CD8-positive, alpha-beta memory T cell (primary cell): ENCODE measurements around the gene CAMLG. TPM values are rescaled to one million over a fixed set of nuclear protein-coding genes. Genes with fewer than 3 reads are reported as not detected.
A peak's percentile ranks its signal among the peaks of the same experiment; 100 is the strongest.
"Not testable (repeated sequence)": the region's sequence is repeated elsewhere in the genome, so short reads cannot be mapped to it uniquely, and the experiment has no call there.

ENCODE experiments used
- CTCF ChIA-PET: fragments of 350-600 bp; sonication (Branson Sonifier 250); formaldehyde crosslinking; loops from one replicate; lab custom pipeline; 2021; ENCODE audit warnings: antibody characterized with exemption; lab: Charles Lee
- POLR2A ChIA-PET: fragments of 350-600 bp; sonication (Branson Sonifier 250); formaldehyde crosslinking; loops from one replicate; lab custom pipeline; 2021; ENCODE audit warnings: antibody characterized with exemption; lab: Charles Lee
- DNase-seq, 5 donors: peaks; one replicate each; pipeline versions ENCODE4 v3.0.0 to v3.0.0-alpha.2; 2020 to 2022; ENCODE audit warnings: mixed read lengths in 1 of 5
- H3K27ac ChIP-seq: one replicate; pipeline ENCODE4 v1.7.0; 2013; ENCODE audit warnings: low read depth, mild to moderate bottlenecking, low read length, moderate library complexity
- H3K27me3 ChIP-seq: 2 replicates; pipeline ENCODE4 v1.7.0; 2013; ENCODE audit warnings: low read length, mild to moderate bottlenecking; ENCODE audit not compliant: insufficient read depth, poor library complexity, severe bottlenecking
- H3K36me3 ChIP-seq: 2 replicates; pipeline ENCODE4 v1.7.0; 2013; ENCODE audit warnings: mild to moderate bottlenecking, low read length, moderate library complexity; ENCODE audit not compliant: insufficient read depth
- H3K4me1 ChIP-seq: 2 replicates; pipeline ENCODE4 v1.7.0; 2013; ENCODE audit warnings: mild to moderate bottlenecking, low read length, moderate library complexity; ENCODE audit not compliant: insufficient read depth
- H3K4me3 ChIP-seq: 2 replicates; pipeline ENCODE4 v1.7.0; 2013; ENCODE audit warnings: mild to moderate bottlenecking, low read length
- H3K9me3 ChIP-seq: 2 replicates; pipeline ENCODE4 v1.7.0; 2013; ENCODE audit warnings: mild to moderate bottlenecking, low read length
- H3K27ac Mint-ChIP-seq, 8 donors: one replicate each; pipeline ENCODE4 v1.8.0; 2020 to 2021; ENCODE audit warnings: mixed read lengths in 8 of 8, mild to moderate bottlenecking in 6 of 8, inconsistent platforms in 3 of 8, moderate library complexity in 3 of 8
- H3K27me3 Mint-ChIP-seq, 2 donors: one replicate each; pipeline ENCODE4 v1.8.0; 2020 to 2021; ENCODE audit warnings: mixed read lengths in 2 of 2, mild to moderate bottlenecking in 1 of 2, moderate library complexity in 1 of 2
- H3K36me3 Mint-ChIP-seq, 3 donors: one replicate each; pipeline ENCODE4 v1.8.0; 2020 to 2021; ENCODE audit warnings: mixed read lengths in 3 of 3, inconsistent platforms in 1 of 3, mild to moderate bottlenecking in 1 of 3
- H3K4me1 Mint-ChIP-seq, 3 donors: one replicate each; pipeline ENCODE4 v1.8.0; 2020 to 2021; ENCODE audit warnings: mixed read lengths in 3 of 3, inconsistent platforms in 1 of 3, mild to moderate bottlenecking in 1 of 3
- H3K4me3 Mint-ChIP-seq, 7 donors: one replicate each; pipeline ENCODE4 v1.8.0; 2020 to 2021; ENCODE audit warnings: mixed read lengths in 7 of 7, mild to moderate bottlenecking in 6 of 7, moderate library complexity in 4 of 7, inconsistent platforms in 2 of 7
- H3K9me3 Mint-ChIP-seq, 5 donors: one replicate each; pipeline ENCODE4 v1.8.0; 2020 to 2022; ENCODE audit warnings: mixed read lengths in 5 of 5, mild to moderate bottlenecking in 3 of 5, moderate library complexity in 2 of 5, inconsistent platforms in 1 of 5
- polyA plus RNA-seq: library from polyadenylated mRNA; unstranded; fragments of 300-500 nt; fragmentation: Illumina TruSeq; gene quantifications from one replicate; pipeline ENCODE4 v1.2.3, GENCODE V29; 2021
- total RNA-seq, 2 experiments: library from RNA; stranded (reverse); gene quantifications; one replicate each; pipeline ENCODE4 v1.2.3, GENCODE V29; 2021

CAMLG gene
- total RNA-seq (10 to 100 TPM; 23.1 to 23.6 TPM), polyA plus RNA-seq (42.2 TPM)

GRCh38 chr5:134738133-134738962 lies at the start of gene CAMLG:
TSS of gene CAMLG (plus strand) at chr5:134738548. CDS start at chr5:134738621, 73 bp downstream.
- no peaks in the 10 kb centered on the region for H3K9me3 Mint-ChIP-seq
- peak within 1 kb of the TSS; percentile 84 for H3K4me3 ChIP-seq
- peak within 1 kb of the TSS; percentile 91 to 97 (median 95) for H3K4me3 Mint-ChIP-seq
- peak within 1 kb of the TSS; percentile 90 to 98 (median 95) for H3K27ac Mint-ChIP-seq
- no peaks in the 10 kb centered on the region for H3K27me3 ChIP-seq
- H3K4me1 ChIP-seq, result peaks cover 19% of the 10 kb centered on the region
- peak within 1 kb of the TSS; percentile 86 for H3K27ac ChIP-seq
- no peaks in the 10 kb centered on the region for H3K36me3 ChIP-seq
- ChIA-PET CTCF (interaction anchor here (0.6 to 4.2 kb wide), 24 partner anchors 10 to 731 kb away, joined by 3 to 44 read pairs (median 3); partner anchors contain the start of genes CDKN2AIPNL, DDX46, PCBD2 and PPP2CA), POLR2A (interaction anchor here (0.6 to 2.1 kb wide), 17 partner anchors 9 to 734 kb away, joined by 3 to 29 read pairs (median 5); partner anchors contain the start of genes C5orf24, DDX46, PCBD2 and PPP2CA)
- peaks cover 23 to 42% (median 40%) of the 10 kb centered on the region in 3 donors for H3K4me1 Mint-ChIP-seq
- no peaks in the 10 kb centered on the region for H3K27me3 Mint-ChIP-seq
- DNase-seq, result peak; percentile 95 to 98 (median 96)
- H3K9me3 ChIP-seq, result no peaks in the 10 kb centered on the region
- peaks cover 0 to 26% (median 0%) of the 10 kb centered on the region in 3 donors for H3K36me3 Mint-ChIP-seq

GRCh38 chr5:134690144-134690543 lies 48.2 kb upstream of the CAMLG start:
- H3K27ac Mint-ChIP-seq, H3K27me3 Mint-ChIP-seq, H3K4me3 ChIP-seq, DNase-seq, POLR2A ChIA-PET, H3K4me1 Mint-ChIP-seq, CTCF ChIA-PET, H3K9me3 Mint-ChIP-seq, H3K9me3 ChIP-seq, H3K27me3 ChIP-seq, H3K4me1 ChIP-seq, H3K4me3 Mint-ChIP-seq, H3K27ac ChIP-seq: not testable (repeated sequence)
- H3K36me3 ChIP-seq, result peaks cover 19% of the 10 kb centered on the region
- H3K36me3 Mint-ChIP-seq, result peaks cover 11 to 75% (median 28%) of the 10 kb centered on the region in 3 donors

- Mint-ChIP-seq H3K27me3 (no peaks in the 10 kb centered on the region), H3K4me3 (no peak overlapping the region), H3K9me3 (no peaks in the 10 kb centered on the region), H3K4me1 (no peaks in the 10 kb centered on the region), H3K36me3 (peaks cover 10 to 64% (median 22%) of the 10 kb centered on the region in 3 donors), H3K27ac (peak overlapping the region in 1 of 8 donors; percentile 75)
- no peaks in the 10 kb centered on the region for H3K9me3 ChIP-seq
- H3K27me3 ChIP-seq, result no peaks in the 10 kb centered on the region
- no peak overlapping the region for H3K27ac ChIP-seq
- H3K4me3 ChIP-seq, result no peak overlapping the region
- DNase-seq, result no peak
- no peaks in the 10 kb centered on the region for H3K4me1 ChIP-seq
- ChIA-PET CTCF (no interaction called here), POLR2A (no interaction called here)
- H3K36me3 ChIP-seq, result peaks cover 11% of the 10 kb centered on the region
Observed at GRCh38 chr5:134692722-134693121, 45.6 kb upstream of the CAMLG start.

- H3K36me3 ChIP-seq, result peaks cover 25% of the 10 kb centered on the region
- H3K27ac Mint-ChIP-seq, result no peak overlapping the region
- H3K4me3 ChIP-seq, result no peak overlapping the region
- H3K36me3 Mint-ChIP-seq, result peaks cover 4 to 62% (median 10%) of the 10 kb centered on the region in 3 donors
- no peaks in the 10 kb centered on the region for H3K27me3 Mint-ChIP-seq
- ChIA-PET POLR2A (no interaction called here), CTCF (interaction anchor here (0.6 kb wide), 1 partner anchor 341 kb away, joined by 3 read pairs; no protein-coding TSS in a partner anchor)
- no peaks in the 10 kb centered on the region for H3K4me1 Mint-ChIP-seq
- no peaks in the 10 kb centered on the region for H3K27me3 ChIP-seq
- H3K9me3 ChIP-seq, result no peaks in the 10 kb centered on the region
- no peak overlapping the region for H3K4me3 Mint-ChIP-seq
- no peak for DNase-seq
- no peak overlapping the region for H3K27ac ChIP-seq
- no peaks in the 10 kb centered on the region for H3K9me3 Mint-ChIP-seq
- no peaks in the 10 kb centered on the region for H3K4me1 ChIP-seq
Observed at GRCh38 chr5:134708301-134708700, 30.0 kb upstream of the CAMLG start.

GRCh38 chr5:134714120-134714519 lies 24.2 kb upstream of the CAMLG start:
- ChIA-PET POLR2A (no interaction called here), CTCF (no interaction called here)
- no peak for DNase-seq
- Histone ChIP-seq H3K4me3 (no peak overlapping the region), H3K27ac (no peak overlapping the region), H3K36me3 (peaks cover 12% of the 10 kb centered on the region), H3K27me3 (no peaks in the 10 kb centered on the region), H3K4me1 (no peaks in the 10 kb centered on the region), H3K9me3 (no peaks in the 10 kb centered on the region)
- no peak overlapping the region for H3K27ac Mint-ChIP-seq
- H3K36me3 Mint-ChIP-seq, result peaks cover 13 to 56% (median 15%) of the 10 kb centered on the region in 3 donors
- no peaks in the 10 kb centered on the region for H3K9me3 Mint-ChIP-seq
- no peak overlapping the region for H3K4me3 Mint-ChIP-seq
- H3K4me1 Mint-ChIP-seq, result no peaks in the 10 kb centered on the region
- H3K27me3 Mint-ChIP-seq, result no peaks in the 10 kb centered on the region

GRCh38 chr5:134714541-134714940 lies 23.8 kb upstream of the CAMLG start:
- H3K27me3 Mint-ChIP-seq, result no peaks in the 10 kb centered on the region
- H3K4me3 ChIP-seq, result no peak overlapping the region
- H3K36me3 ChIP-seq, result peaks cover 12% of the 10 kb centered on the region
- H3K27ac ChIP-seq, result no peak overlapping the region
- no peaks in the 10 kb centered on the region for H3K9me3 ChIP-seq
- no peaks in the 10 kb centered on the region for H3K4me1 Mint-ChIP-seq
- DNase-seq, result no peak
- no peaks in the 10 kb centered on the region for H3K9me3 Mint-ChIP-seq
- CTCF ChIA-PET, result no interaction called here
- no peaks in the 10 kb centered on the region for H3K27me3 ChIP-seq
- no peaks in the 10 kb centered on the region for H3K4me1 ChIP-seq
- H3K27ac Mint-ChIP-seq, result no peak overlapping the region
- POLR2A ChIA-PET, result no interaction called here
- H3K36me3 Mint-ChIP-seq, result peaks cover 11 to 56% (median 13%) of the 10 kb centered on the region in 3 donors
- no peak overlapping the region for H3K4me3 Mint-ChIP-seq

- H3K4me3 ChIP-seq, H3K4me1 ChIP-seq, POLR2A ChIA-PET, CTCF ChIA-PET, DNase-seq, H3K9me3 ChIP-seq, H3K4me3 Mint-ChIP-seq, H3K27me3 ChIP-seq, H3K9me3 Mint-ChIP-seq, H3K27ac ChIP-seq, H3K4me1 Mint-ChIP-seq, H3K27me3 Mint-ChIP-seq: not testable (repeated sequence)
- Mint-ChIP-seq H3K27ac (peak overlapping the region in 1 of 8 donors; percentile 25), H3K36me3 (peaks cover 10 to 54% (median 13%) of the 10 kb centered on the region in 3 donors)
- H3K36me3 ChIP-seq, result peaks cover 17% of the 10 kb centered on the region
Observed at GRCh38 chr5:134715466-134715865, 22.9 kb upstream of the CAMLG start.

GRCh38 chr5:134724872-134725271 lies 13.5 kb upstream of the CAMLG start:
- Histone ChIP-seq H3K9me3 (no peaks in the 10 kb centered on the region), H3K4me3 (no peak overlapping the region), H3K27ac (no peak overlapping the region), H3K27me3 (no peaks in the 10 kb centered on the region), H3K36me3 (peaks cover 5% of the 10 kb centered on the region), H3K4me1 (no peaks in the 10 kb centered on the region)
- Mint-ChIP-seq H3K9me3 (no peaks in the 10 kb centered on the region), H3K36me3 (peaks cover 0 to 48% (median 4%) of the 10 kb centered on the region in 3 donors), H3K4me1 (no peaks in the 10 kb centered on the region), H3K27ac (no peak overlapping the region), H3K27me3 (no peaks in the 10 kb centered on the region), H3K4me3 (no peak overlapping the region)
- ChIA-PET POLR2A (no interaction called here), CTCF (interaction anchor here (0.6 kb wide), 1 partner anchor 12 kb away, joined by 3 read pairs; no protein-coding TSS in a partner anchor)
- no peak for DNase-seq
